Measurements from ENCODE around the gene DCAKD.

Gene DCAKD

DNA sequence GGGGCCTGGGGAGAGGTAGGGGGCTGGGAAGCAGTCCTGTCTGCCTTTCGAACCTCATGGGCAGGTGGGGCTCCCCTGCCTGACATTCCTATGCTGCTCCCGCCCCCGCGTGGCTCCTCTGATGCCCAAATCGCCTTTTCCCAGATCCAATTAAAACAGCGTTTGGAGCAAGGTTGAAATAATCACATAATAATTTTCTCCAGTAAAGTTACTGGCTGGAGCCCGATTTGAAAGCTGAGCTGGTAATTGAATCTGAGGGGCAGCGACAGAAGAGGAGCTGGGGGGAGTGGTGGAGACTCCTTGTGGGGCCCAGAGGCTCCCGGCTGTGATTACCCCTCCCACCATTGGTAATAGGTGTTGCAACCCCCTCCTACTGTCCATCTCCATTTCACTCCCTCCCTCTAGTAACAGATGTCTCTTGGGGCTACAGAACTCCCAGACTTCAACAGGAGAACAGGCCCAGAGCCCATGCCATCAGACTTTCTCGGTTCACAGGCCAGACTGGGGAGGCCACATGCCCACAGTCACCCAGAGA, 44.4 kb downstream of the DCAKD start:
- Histone ChIP-seq H3K4me2 (ENCODE audit: insufficient read depth, low read length, poor library complexity, severe bottlenecking) (peak overlapping the region; percentile 43), H2BK5ac (ENCODE audit: low read length) (no peak overlapping the region), H4K91ac (ENCODE audit: low read depth, low read length, poor library complexity) (no peak overlapping the region), H3K18ac (ENCODE audit: low read length) (peak overlapping the region; percentile 38), H3K4ac (ENCODE audit: low read length) (no peak overlapping the region), H2AFZ (ENCODE audit: low read length) (peak overlapping the region; percentile 4), H4K8ac (ENCODE audit: low read depth, low read length) (no peak overlapping the region), H3K9ac (ENCODE audit: low read depth, low read length, poor library complexity) (no peak overlapping the region), H3K27me3 (ENCODE audit: control insufficient read depth in 3 of 3, insufficient read depth in 3 of 3, low read depth in 1 of 3, low read length in 3 of 3) (peaks cover 0 to 28% (median 0%) of the 10 kb centered on the region in 3 experiments), H3K27ac (replicated peaks; ENCODE audit: low read length) (no peak overlapping the region), H2BK12ac (ENCODE audit: low read length) (no peak overlapping the region), H2AK5ac (ENCODE audit: low read depth, low read length) (no peak overlapping the region), H3K23ac (ENCODE audit: low read depth, low read length, poor library complexity) (peak overlapping the region; percentile 31), H3K79me1 (ENCODE audit: low read depth, low read length) (peaks cover 2% of the 10 kb centered on the region), H3K4me1 (ENCODE audit: control insufficient read depth in 2 of 2, insufficient read depth in 1 of 2, low read depth in 1 of 2, low read length in 2 of 2) (peaks cover 15 to 18% of the 10 kb centered on the region in 2 donors), H2BK120ac (ENCODE audit: low read depth, low read length) (no peak overlapping the region), H3K9me3 (replicated peaks in 1 of 2; ENCODE audit: control insufficient read depth in 2 of 2, insufficient read depth in 1 of 2, low read depth in 1 of 2, low read length in 2 of 2) (no peaks in the 10 kb centered on the region), H3K14ac (ENCODE audit: low read length) (no peak overlapping the region), H3K4me3 (ENCODE audit: low read length in 2 of 2) (no peak overlapping the region), H3K36me3 (replicated peaks in 1 of 2; ENCODE audit: control insufficient read depth in 2 of 2, insufficient read depth in 2 of 2, low read length in 2 of 2) (no peaks in the 10 kb centered on the region), H2BK15ac (ENCODE audit: low read length) (no peak overlapping the region)
- WGBS, 2 donors (ENCODE audit: extremely low coverage in 2 of 2, insufficient read length in 2 of 2, insufficient replicate concordance in 1 of 2), result no CpG with 5 or more reads among the region's 10 CpGs
- DNase-seq (ENCODE audit: low spot score), result no peak

DNA sequence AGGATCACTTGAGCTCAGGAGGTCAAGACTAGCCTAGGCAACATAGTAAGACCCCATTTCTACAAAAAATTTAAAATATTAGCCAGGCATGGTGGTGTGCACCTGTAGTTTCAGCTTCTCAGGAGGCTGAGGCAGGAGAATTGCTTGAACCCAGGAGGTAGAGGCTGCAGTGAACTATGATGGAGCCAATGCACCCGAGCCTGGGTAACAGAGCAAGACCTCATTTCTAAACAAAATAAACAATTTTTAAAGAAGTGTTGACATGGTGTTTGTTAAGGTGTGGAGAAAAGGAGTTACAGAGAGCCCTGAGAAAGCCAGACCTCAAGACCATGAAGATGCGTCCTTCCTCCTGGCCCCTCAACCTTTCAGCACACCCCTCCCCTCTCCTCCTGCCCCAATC, 45.7 kb downstream of the DCAKD start:
- no peak overlapping the region for H2BK120ac ChIP-seq (ENCODE audit: low read depth, low read length)
- WGBS, 2 donors (ENCODE audit: extremely low coverage in 2 of 2, insufficient read length in 2 of 2, insufficient replicate concordance in 1 of 2), result no CpG with 5 or more reads among the region's 2 CpGs

DNA sequence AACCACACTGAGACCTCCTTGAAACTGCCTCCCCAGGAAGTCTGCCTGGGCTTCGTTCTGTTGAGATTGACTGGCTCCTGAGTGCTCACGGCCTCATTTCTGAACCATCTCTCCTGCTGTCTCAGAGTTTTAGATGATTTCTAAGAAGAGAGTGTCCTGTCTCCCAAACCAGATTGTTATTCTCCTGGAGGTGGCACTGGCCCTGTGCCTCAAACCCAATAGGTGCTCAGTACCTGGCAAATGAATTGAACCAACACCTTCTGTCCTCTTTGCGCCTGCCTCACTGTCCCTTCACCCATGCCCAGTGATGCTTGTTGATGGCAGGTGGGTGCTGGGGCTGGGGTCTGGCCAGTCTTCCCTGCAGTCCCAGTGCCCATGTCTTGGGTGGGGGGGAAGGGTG, 47.0 kb downstream of the DCAKD start:
- peaks cover 1 to 3% of the 10 kb centered on the region in 2 donors for H3K9me3 ChIP-seq (replicated peaks in 1 of 2; ENCODE audit: control insufficient read depth in 2 of 2, insufficient read depth in 1 of 2, low read depth in 1 of 2, low read length in 2 of 2)
- no CpG with 5 or more reads among the region's 3 CpGs for WGBS, 2 donors (ENCODE audit: extremely low coverage in 2 of 2, insufficient read length in 2 of 2, insufficient replicate concordance in 1 of 2)
- no peak overlapping the region for H3K9ac ChIP-seq (ENCODE audit: low read depth, low read length, poor library complexity)
- H3K4ac ChIP-seq (ENCODE audit: low read length), result no peak overlapping the region
- peak overlapping the region; percentile 41 for H2BK12ac ChIP-seq (ENCODE audit: low read length)
- no peak overlapping the region for H4K91ac ChIP-seq (ENCODE audit: low read depth, low read length, poor library complexity)
- peak overlapping the region; percentile 80 for H3K18ac ChIP-seq (ENCODE audit: low read length)
- H2BK120ac ChIP-seq (ENCODE audit: low read depth, low read length), result no peak overlapping the region
- peak overlapping the region; percentile 94 for H3K14ac ChIP-seq (ENCODE audit: low read length)
- H4K8ac ChIP-seq (ENCODE audit: low read depth, low read length), result no peak overlapping the region
- peak overlapping the region; percentile 48 for H2AFZ ChIP-seq (ENCODE audit: low read length)
- H3K23ac ChIP-seq (ENCODE audit: low read depth, low read length, poor library complexity), result no peak overlapping the region
- H2AK5ac ChIP-seq (ENCODE audit: low read depth, low read length), result peak overlapping the region; percentile 84
- no peak overlapping the region for H3K4me2 ChIP-seq (ENCODE audit: insufficient read depth, low read length, poor library complexity, severe bottlenecking)
- peaks cover 2% of the 10 kb centered on the region for H3K79me1 ChIP-seq (ENCODE audit: low read depth, low read length)
- no peak overlapping the region for H3K4me3 ChIP-seq (ENCODE audit: low read length in 2 of 2)
- no peaks in the 10 kb centered on the region for H3K36me3 ChIP-seq (replicated peaks in 1 of 2; ENCODE audit: control insufficient read depth in 2 of 2, insufficient read depth in 2 of 2, low read length in 2 of 2)
- H3K27ac ChIP-seq (replicated peaks; ENCODE audit: low read length), result no peak overlapping the region
- H2BK5ac ChIP-seq (ENCODE audit: low read length), result peak overlapping the region; percentile 19
- peaks cover 0 to 28% (median 0%) of the 10 kb centered on the region in 3 experiments for H3K27me3 ChIP-seq (ENCODE audit: control insufficient read depth in 3 of 3, insufficient read depth in 3 of 3, low read depth in 1 of 3, low read length in 3 of 3)
- peak overlapping the region; percentile 75 for H2BK15ac ChIP-seq (ENCODE audit: low read length)
- no peak for DNase-seq (ENCODE audit: low spot score)
- peaks cover 15 to 18% of the 10 kb centered on the region in 2 donors for H3K4me1 ChIP-seq (ENCODE audit: control insufficient read depth in 2 of 2, insufficient read depth in 1 of 2, low read depth in 1 of 2, low read length in 2 of 2)

More for the DNA sequence above, 45.7 kb downstream of the DCAKD start:
- Histone ChIP-seq H3K4me2 (ENCODE audit: insufficient read depth, low read length, poor library complexity, severe bottlenecking) (no peak overlapping the region), H2BK15ac (ENCODE audit: low read length) (no peak overlapping the region), H3K79me1 (ENCODE audit: low read depth, low read length) (peaks cover 2% of the 10 kb centered on the region), H3K9ac (ENCODE audit: low read depth, low read length, poor library complexity) (no peak overlapping the region), H3K14ac (ENCODE audit: low read length) (no peak overlapping the region), H2BK5ac (ENCODE audit: low read length) (no peak overlapping the region), H2AK5ac (ENCODE audit: low read depth, low read length) (no peak overlapping the region), H4K8ac (ENCODE audit: low read depth, low read length) (no peak overlapping the region), H4K91ac (ENCODE audit: low read depth, low read length, poor library complexity) (no peak overlapping the region), H3K36me3 (replicated peaks in 1 of 2; ENCODE audit: control insufficient read depth in 2 of 2, insufficient read depth in 2 of 2, low read length in 2 of 2) (no peaks in the 10 kb centered on the region), H3K27ac (replicated peaks; ENCODE audit: low read length) (no peak overlapping the region), H3K4me3 (ENCODE audit: low read length in 2 of 2) (no peak overlapping the region), H2BK12ac (ENCODE audit: low read length) (no peak overlapping the region), H3K4ac (ENCODE audit: low read length) (no peak overlapping the region), H3K18ac (ENCODE audit: low read length) (no peak overlapping the region), H3K4me1 (ENCODE audit: control insufficient read depth in 2 of 2, insufficient read depth in 1 of 2, low read depth in 1 of 2, low read length in 2 of 2) (peaks cover 15 to 18% of the 10 kb centered on the region in 2 donors), H3K9me3 (replicated peaks in 1 of 2; ENCODE audit: control insufficient read depth in 2 of 2, insufficient read depth in 1 of 2, low read depth in 1 of 2, low read length in 2 of 2) (no peaks in the 10 kb centered on the region), H2AFZ (ENCODE audit: low read length) (no peak overlapping the region), H3K27me3 (ENCODE audit: control insufficient read depth in 3 of 3, insufficient read depth in 3 of 3, low read depth in 1 of 3, low read length in 3 of 3) (peaks cover 0 to 28% (median 0%) of the 10 kb centered on the region in 3 experiments), H3K23ac (ENCODE audit: low read depth, low read length, poor library complexity) (no peak overlapping the region)
- DNase-seq (ENCODE audit: low spot score), result no peak

DNA sequence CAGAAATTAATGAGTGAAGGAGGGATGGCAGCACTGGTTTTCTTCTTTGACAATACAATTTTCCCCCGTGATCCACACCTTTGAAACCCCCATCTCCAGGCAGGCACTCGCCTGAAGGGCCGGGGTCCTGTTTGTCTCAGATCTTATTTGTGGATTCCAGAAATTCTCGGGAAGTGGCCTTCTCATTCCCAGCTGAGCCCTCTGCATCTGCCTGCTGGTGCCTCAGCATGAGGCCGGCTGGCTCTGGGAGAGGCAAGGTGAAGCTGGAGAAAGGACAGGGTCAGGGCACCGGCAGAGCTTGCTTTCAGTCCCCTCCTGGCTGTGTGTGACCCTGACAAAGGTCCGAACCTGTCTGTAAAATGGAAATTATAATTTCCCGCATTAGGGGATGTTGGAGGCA, 47.6 kb downstream of the DCAKD start:
- H3K27ac ChIP-seq (replicated peaks; ENCODE audit: low read length), result no peak overlapping the region
- no peak overlapping the region for H2BK12ac ChIP-seq (ENCODE audit: low read length)
- H2AFZ ChIP-seq (ENCODE audit: low read length), result peak overlapping the region; percentile 48
- peaks cover 0 to 28% (median 0%) of the 10 kb centered on the region in 3 experiments for H3K27me3 ChIP-seq (ENCODE audit: control insufficient read depth in 3 of 3, insufficient read depth in 3 of 3, low read depth in 1 of 3, low read length in 3 of 3)
- H3K4me1 ChIP-seq (ENCODE audit: control insufficient read depth in 2 of 2, insufficient read depth in 1 of 2, low read depth in 1 of 2, low read length in 2 of 2), result peaks cover 15 to 18% of the 10 kb centered on the region in 2 donors
- H3K4ac ChIP-seq (ENCODE audit: low read length), result no peak overlapping the region
- H2BK120ac ChIP-seq (ENCODE audit: low read depth, low read length), result no peak overlapping the region
- no peak overlapping the region for H4K8ac ChIP-seq (ENCODE audit: low read depth, low read length)
- peak overlapping the region; percentile 63 for H3K18ac ChIP-seq (ENCODE audit: low read length)
- H3K9ac ChIP-seq (ENCODE audit: low read depth, low read length, poor library complexity), result no peak overlapping the region
- peak overlapping the region; percentile 75 for H2BK15ac ChIP-seq (ENCODE audit: low read length)
- peaks cover 1 to 7% of the 10 kb centered on the region in 2 donors for H3K9me3 ChIP-seq (replicated peaks in 1 of 2; ENCODE audit: control insufficient read depth in 2 of 2, insufficient read depth in 1 of 2, low read depth in 1 of 2, low read length in 2 of 2)
- no peak overlapping the region for H3K4me3 ChIP-seq (ENCODE audit: low read length in 2 of 2)
- H3K23ac ChIP-seq (ENCODE audit: low read depth, low read length, poor library complexity), result no peak overlapping the region
- H3K36me3 ChIP-seq (replicated peaks in 1 of 2; ENCODE audit: control insufficient read depth in 2 of 2, insufficient read depth in 2 of 2, low read length in 2 of 2), result no peaks in the 10 kb centered on the region
- no CpG with 5 or more reads among the region's 8 CpGs for WGBS, 2 donors (ENCODE audit: extremely low coverage in 2 of 2, insufficient read length in 2 of 2, insufficient replicate concordance in 1 of 2)
- peak overlapping the region; percentile 19 for H2BK5ac ChIP-seq (ENCODE audit: low read length)
- H3K14ac ChIP-seq (ENCODE audit: low read length), result no peak overlapping the region
- no peak overlapping the region for H3K4me2 ChIP-seq (ENCODE audit: insufficient read depth, low read length, poor library complexity, severe bottlenecking)
- peak overlapping the region; percentile 84 for H2AK5ac ChIP-seq (ENCODE audit: low read depth, low read length)
- no peak overlapping the region for H4K91ac ChIP-seq (ENCODE audit: low read depth, low read length, poor library complexity)
- peaks cover 2% of the 10 kb centered on the region for H3K79me1 ChIP-seq (ENCODE audit: low read depth, low read length)
- DNase-seq (ENCODE audit: low spot score), result no peak

Measured in neuronal stem cell (in vitro differentiated cells).